K562 (cell line): Measurements from ENCODE around the gene PEPD. TPM values are rescaled to one million over a fixed set of nuclear protein-coding genes. Genes with fewer than 3 reads are reported as not detected.
A peak's percentile ranks its signal among the peaks of the same experiment; 100 is the strongest.

Source experiments
- ATAC-seq: fragments of 200-7000 bp; cut with Tn5 transposase; 3 replicates; pipeline ENCODE4 v1.9.1; 2020; ENCODE audit warnings: moderate library complexity
- BruUV-seq: library from RNA; stranded (reverse); fragments of 400-500 nt; replicated peaks from 2 replicates; lab custom pipeline; 2021; lab: Mats Ljungman, UMichigan
- CTCF ChIA-PET: fragments of 300-600 bp; formaldehyde crosslinking; extraction: SDS; loops from one replicate; lab custom pipeline; 2021; ENCODE audit warnings: low intra/inter-chr PET ratio; lab: Yijun Ruan, JAX
- POLR2A ChIA-PET: fragments of 300-600, 350-650 bp; sonication (Branson Sonifier 250); formaldehyde crosslinking; extraction: SDS; loops from one replicate; lab custom pipeline; 2021; ENCODE audit warnings: antibody characterized with exemption, inconsistent platforms; lab: Yijun Ruan, JAX
- DNase-seq, 4 experiments: peaks; one replicate each; pipeline versions ENCODE4 v3.0.0 to v3.0.0-alpha.2; 2011 to 2018; ENCODE audit warnings: low spot score in 3 of 4, mixed read lengths in 3 of 4; ENCODE audit errors: extremely low read depth in 1 of 4
- FAIRE-seq: peaks from 2 replicates; lab custom pipeline; 2011; peaks lifted over from hg19 to GRCh38; lab: Jason Lieb, UNC
- H2AFZ ChIP-seq: 2 replicates; pipeline ENCODE4 v1.6.0; 2011; ENCODE audit warnings: low read depth, low read length, control low read depth, inconsistent platforms
- H3K27ac ChIP-seq: fragments of 200-600 bp; 3 replicates; pipeline ENCODE4 v1.8.0; 2011; ENCODE audit warnings: low read depth, mild to moderate bottlenecking, control low read depth, inconsistent platforms, low read length, moderate library complexity, mixed read lengths; ENCODE audit errors: extremely low read depth
- H3K27me3 ChIP-seq, 2 experiments: fragments of 300-600 bp in 1 of 2; 2 replicates in 1 of 2; 3 replicates in 1 of 2; pipeline versions ENCODE4 v1.6.0 to v1.8.0; 2011; ENCODE audit warnings: inconsistent platforms in 2 of 2, low read length in 2 of 2, mild to moderate bottlenecking in 1 of 2, mixed read lengths in 1 of 2, moderate library complexity in 1 of 2; ENCODE audit not compliant: control insufficient read depth in 2 of 2, insufficient read depth in 2 of 2
- H3K36me3 ChIP-seq: fragments of 300-600 bp; 3 replicates; pipeline ENCODE4 v1.8.0; 2011; ENCODE audit warnings: mild to moderate bottlenecking, low read length, inconsistent platforms; ENCODE audit not compliant: control insufficient read depth, insufficient read depth
- H3K4me1 ChIP-seq, 2 experiments: fragments of 200-600 bp in 1 of 2; replicated peaks in 1 of 2; 2 replicates in 1 of 2; 3 replicates in 1 of 2; pipeline versions ENCODE4 v1.5.1 to v1.8.0; 2011; ENCODE audit warnings: inconsistent platforms in 2 of 2, low read length in 2 of 2, mild to moderate bottlenecking in 1 of 2, mixed read lengths in 1 of 2, moderate library complexity in 1 of 2; ENCODE audit not compliant: control insufficient read depth in 2 of 2, insufficient read depth in 2 of 2
- H3K4me2 ChIP-seq: 2 replicates; pipeline ENCODE4 v1.6.1; 2011; ENCODE audit warnings: low read length, control low read depth, inconsistent platforms, mixed read lengths; ENCODE audit not compliant: insufficient read depth
- H3K4me3 ChIP-seq: fragments of 200-600 bp; sonication (generic), shearing (Covaris generic); 2 replicates; pipeline ENCODE4 v1.5.1; 2016; ENCODE audit warnings: control low read depth, inconsistent platforms
- H3K79me2 ChIP-seq: fragments of 200-600 bp; 3 replicates; pipeline ENCODE4 v1.8.0; 2011; ENCODE audit warnings: low read length, inconsistent platforms; ENCODE audit not compliant: control insufficient read depth, insufficient read depth
- H3K9ac ChIP-seq, 2 experiments: 2 replicates each; pipeline versions ENCODE4 v1.6.0 to v1.6.1; 2011; ENCODE audit warnings: low read depth in 2 of 2, low read length in 2 of 2, control low read depth in 1 of 2, inconsistent platforms in 1 of 2, mild to moderate bottlenecking in 1 of 2, mixed read lengths in 1 of 2; ENCODE audit not compliant: insufficient read depth in 1 of 2
- H3K9me1 ChIP-seq: one replicate; pipeline ENCODE4 v1.6.0; 2011; ENCODE audit warnings: inconsistent platforms, mild to moderate bottlenecking, low read length, moderate library complexity; ENCODE audit not compliant: control insufficient read depth, insufficient read depth
- H3K9me3 ChIP-seq: replicated peaks from 2 replicates; pipeline ENCODE4 v1.5.1; 2011; ENCODE audit warnings: low read depth, low read length, inconsistent platforms; ENCODE audit not compliant: control insufficient read depth, insufficient read depth
- H4K20me1 ChIP-seq: replicated peaks from 2 replicates; pipeline ENCODE4 v1.6.1; 2011; ENCODE audit warnings: low read length, inconsistent platforms, mixed read lengths; ENCODE audit not compliant: control insufficient read depth, insufficient read depth
- POLR2AphosphoS2 ChIP-seq: IDR thresholded peaks from 2 replicates; pipeline ENCODE4 v1.6.1; 2012; ENCODE audit warnings: low read length, improper control_type of control experiment
- ZBTB34 ChIP-seq: fragments of 250-450 bp; sonication (Bioruptor Pico); IDR thresholded peaks from 2 replicates; pipeline ENCODE4 v1.8.0; 2021; ENCODE audit warnings: mild to moderate bottlenecking, moderate library complexity
- WGBS: fragments of 100-300 bp; shearing (Covaris generic); methylation state at CpG from one replicate; pipeline ENCODE4 v1.1.6; 2016; ENCODE audit warnings: low coverage, mixed read lengths; ENCODE audit not compliant: insufficient coverage; ENCODE audit errors: missing lambda C conversion rate; 5-methylcytosine and 5-hydroxymethylcytosine counted together
- in situ Hi-C: fragments of 300-500 bp; cut with MboI; formaldehyde crosslinking; loops from 4 replicates; pipeline ENCODE4 v1.15.0; 2018; ENCODE audit warnings: inconsistent platforms, mixed read lengths
- intact Hi-C: fragments of 100-400 bp; cut with micrococcal nuclease; formaldehyde crosslinking; loops from 2 replicates; pipeline ENCODE4 v1.14.2; 2022
- polyA plus RNA-seq, 8 experiments: library from polyadenylated mRNA; depleted of rRNA in 4 of 8; stranded (reverse) in 5 of 8; unstranded in 3 of 8; fragments of >200 nt; fragmentation: Nextera tagmentation in 2 of 8; fragmentation: Illumina TruSeq in 1 of 8; extraction: Ambion mirVana in 2 of 8; extraction: Trizol in 1 of 8; gene quantifications; 2 replicates each; pipeline versions ENCODE4 v1.2.1 to v1.2.3, GENCODE V29; 2011 to 2014; ENCODE audit warnings: inconsistent platforms in 1 of 8, missing spikeins in 1 of 8
- total RNA-seq, 7 experiments: library from RNA; depleted of rRNA in 6 of 7; stranded (reverse); fragments of >200 nt in 6 of 7; fragmentation: Illumina TruSeq in 2 of 7; extraction: Trizol in 2 of 7; gene quantifications; 2 replicates each; pipeline versions ENCODE4 v1.2.1 to v1.2.3, GENCODE V29; 2011 to 2021; ENCODE audit warnings: low replicate concordance in 1 of 7

The PEPD gene
- total and polyA plus RNA-seq, 9 of the 15 experiments (the other 6 are each of a cell fraction or from before 2014, with no cell fraction given): 1.3 to 19.2 (median 16.0) TPM

GRCh38 chr19:33376941-33377557 lies 144.5 kb downstream of the PEPD start:
- Histone ChIP-seq H3K4me2 (no peak overlapping the region), H3K4me1 (peaks cover 19 to 20% of the 10 kb centered on the region in 2 experiments; a peak in 4 of 5 replicates), H3K9me1 (peaks cover 3% of the 10 kb centered on the region), H3K36me3 (peaks cover 31% of the 10 kb centered on the region), H3K4me3 (no peak overlapping the region), H3K79me2 (peaks cover 81% of the 10 kb centered on the region), H4K20me1 (peaks cover 75% of the 10 kb centered on the region), H3K27ac (no peak overlapping the region), H2AFZ (no peak overlapping the region), H3K27me3 (no peaks in the 10 kb centered on the region), H3K9ac (no peak overlapping the region), H3K9me3 (no peaks in the 10 kb centered on the region)
- 0 out of 2 replicates have a peak, but pooled peaks have one; percentile 46 for TF ChIP-seq POLR2AphosphoS2
- no peak for TF ChIP-seq ZBTB34 (CRISPR knock-in tag)
- BruUV-seq: no TSS peak
- intact Hi-C loops (loop anchor here (10.0 kb wide), 1 partner anchor 402 kb away; the partner anchor contains the start of genes CEP89 and FAAP24), in situ Hi-C loops (no loop called here)
- ChIA-PET POLR2A (interaction anchor here (0.7 to 4.2 kb wide), 7 partner anchors 10 to 75 kb away, joined by 3 to 16 read pairs (median 5); partner anchors contain the start of gene CEBPA), CTCF (no interaction called here)
- FAIRE-seq (no peak), ATAC-seq (no peak), DNase-seq (no peak)
- 69% methylated on average over 7 of the region's 7 CpGs for WGBS
